ENCODE results near the gene PZP.

GRCh38 chr12:9255837-9256236, 47.6 kb upstream of the PZP start:
- no peak for TF ChIP-seq POLR2A (IDR thresholded peaks at IDR 0.05; ENCODE audit: low read depth, low read length)
- no peak for TF ChIP-seq POLR2AphosphoS5 (IDR thresholded peaks at IDR 0.05; ENCODE audit: low read depth, low read length)

Data from GM12892 (cell line).